ENCODE measurements around the gene NCEH1. TPM values are rescaled to one million over a fixed set of nuclear protein-coding genes. Genes with fewer than 3 reads are reported as not detected.
A peak's percentile ranks its signal among the peaks of the same experiment; 100 is the strongest.

NCEH1 gene
- total and polyA plus RNA-seq, 2 experiments from 2014 or later: 1.8 to 4.9 TPM

GRCh38 chr3:172582712-172583111 lies 128.2 kb downstream of the NCEH1 start (continued):
- TF ChIP-seq CTCF (conservative IDR thresholded peaks at IDR 0.05; ENCODE audit: low read depth in 2 of 2): no peak
- TF ChIP-seq NANOG (IDR thresholded peaks at IDR 0.05; ENCODE audit: borderline replicate concordance): no peak
- no peak for TF ChIP-seq STAT1 (IDR thresholded peaks at IDR 0.05; ENCODE audit: unreplicated experiment)
- TF ChIP-seq CREB1 (CRISPR knock-in tag; IDR thresholded peaks at IDR 0.05; ENCODE audit: low read depth): no peak

GRCh38 chr3:172581757-172582166 lies 129.1 kb downstream of the NCEH1 start:
- H3K9me3 Mint-ChIP-seq: no peaks in the 10 kb centered on the region
- H3K4me1 Mint-ChIP-seq: no peaks in the 10 kb centered on the region
- H3K36me3 Mint-ChIP-seq (ENCODE audit: low read depth): no peaks in the 10 kb centered on the region
- Histone ChIP-seq H3K4me2 (no peak overlapping the region), H3K36me3 (ENCODE audit: insufficient read depth) (no peaks in the 10 kb centered on the region), H3K27me3 (ENCODE audit: insufficient read depth) (no peaks in the 10 kb centered on the region), H3K4me1 (ENCODE audit: insufficient read depth) (no peaks in the 10 kb centered on the region), H2AFZ (no peak overlapping the region), H3K27ac (ENCODE audit: low read depth) (no peak overlapping the region), H4K20me1 (replicated peaks; ENCODE audit: insufficient read depth) (no peaks in the 10 kb centered on the region), H3K9me2 (ENCODE audit: insufficient read depth) (no peaks in the 10 kb centered on the region), H3K79me2 (replicated peaks; ENCODE audit: insufficient read depth) (no peaks in the 10 kb centered on the region), H3F3A (replicated peaks; ENCODE audit: low read depth) (no peaks in the 10 kb centered on the region), H3K4me3 (no peak overlapping the region)
- no peak overlapping the region for H3K4me3 Mint-ChIP-seq
- TF ChIP-seq POLR2AphosphoS5 (IDR thresholded peaks at IDR 0.05; ENCODE audit: low read depth): no peak
- TF ChIP-seq ZNF114 (CRISPR knock-in tag; IDR thresholded peaks at IDR 0.05): no peak
- no peak for TF ChIP-seq NANOG (IDR thresholded peaks at IDR 0.05; ENCODE audit: borderline replicate concordance)
- no peak for TF ChIP-seq JUNB (IDR thresholded peaks at IDR 0.05; ENCODE audit: unreplicated experiment)
- no peak for TF ChIP-seq EZH2 (IDR thresholded peaks at IDR 0.05; ENCODE audit: low read depth, unreplicated experiment)
- TF ChIP-seq CTCF (conservative IDR thresholded peaks at IDR 0.05; ENCODE audit: low read depth in 2 of 2): no peak
- TF ChIP-seq ZNF331 (CRISPR knock-in tag; IDR thresholded peaks at IDR 0.05; ENCODE audit: low read depth): no peak
- TF ChIP-seq STAT1 (IDR thresholded peaks at IDR 0.05; ENCODE audit: unreplicated experiment): no peak
- no peak overlapping the region for H3K27ac Mint-ChIP-seq
- DNase-seq (ENCODE audit: low spot score) (no peak), ATAC-seq (no peak)
- no peaks in the 10 kb centered on the region for H3K27me3 Mint-ChIP-seq (ENCODE audit: insufficient read depth, low read depth, poor library complexity)

GRCh38 chr3:172580680-172581401 lies 130.0 kb downstream of the NCEH1 start:
- Histone ChIP-seq H3K27ac (ENCODE audit: low read depth) (no peak overlapping the region), H3K9me2 (ENCODE audit: insufficient read depth) (no peaks in the 10 kb centered on the region), H3K79me2 (replicated peaks; ENCODE audit: insufficient read depth) (no peaks in the 10 kb centered on the region), H3K27me3 (ENCODE audit: insufficient read depth) (no peaks in the 10 kb centered on the region), H3K4me1 (ENCODE audit: insufficient read depth) (no peaks in the 10 kb centered on the region), H2AFZ (0 out of 2 replicates have a peak overlapping the region, but pooled peaks have one; percentile 30), H4K20me1 (replicated peaks; ENCODE audit: insufficient read depth) (no peaks in the 10 kb centered on the region), H3F3A (replicated peaks; ENCODE audit: low read depth) (no peaks in the 10 kb centered on the region), H3K36me3 (ENCODE audit: insufficient read depth) (no peaks in the 10 kb centered on the region), H3K4me3 (no peak overlapping the region), H3K4me2 (no peak overlapping the region)
- DNase-seq (ENCODE audit: low spot score) (no peak), ATAC-seq (no peak)
- Mint-ChIP-seq H3K36me3 (ENCODE audit: low read depth) (no peaks in the 10 kb centered on the region), H3K27me3 (ENCODE audit: insufficient read depth, low read depth, poor library complexity) (no peaks in the 10 kb centered on the region), H3K4me1 (no peaks in the 10 kb centered on the region), H3K9me3 (no peaks in the 10 kb centered on the region), H3K4me3 (no peak overlapping the region), H3K27ac (no peak overlapping the region)
- TF ChIP-seq ZNF462 (CRISPR knock-in tag; IDR thresholded peaks at IDR 0.05): no peak
